ENCODE results near the gene TSPAN18.

Gene TSPAN18

GRCh38 chr11:44725757-44726282 lies 942 bp upstream of the TSPAN18 start:
- Histone ChIP-seq H3K18ac (ENCODE audit: low read length) (peak overlapping the region; percentile 68), H3K4me3 (ENCODE audit: low read length in 2 of 2) (peak overlapping the region in 1 of 2 donors; percentile 81), H4K91ac (ENCODE audit: low read depth, low read length, poor library complexity) (no peak overlapping the region), H2BK12ac (ENCODE audit: low read length) (peak overlapping the region; percentile 89), H3K9ac (ENCODE audit: low read depth, low read length, poor library complexity) (no peak overlapping the region), H4K8ac (ENCODE audit: low read depth, low read length) (no peak overlapping the region), H3K4me1 (ENCODE audit: control insufficient read depth in 2 of 2, insufficient read depth in 1 of 2, low read depth in 1 of 2, low read length in 2 of 2) (peaks cover 41 to 46% of the 10 kb centered on the region in 2 donors), H3K23ac (ENCODE audit: low read depth, low read length, poor library complexity) (no peak overlapping the region), H3K36me3 (replicated peaks in 1 of 2; ENCODE audit: control insufficient read depth in 2 of 2, insufficient read depth in 2 of 2, low read length in 2 of 2) (peaks cover 0 to under 1% of the 10 kb centered on the region in 2 donors), H3K14ac (ENCODE audit: low read length) (no peak overlapping the region), H2BK15ac (ENCODE audit: low read length) (peak overlapping the region; percentile 33), H3K27me3 (ENCODE audit: control insufficient read depth in 3 of 3, insufficient read depth in 3 of 3, low read depth in 1 of 3, low read length in 3 of 3) (no peaks in the 10 kb centered on the region), H3K4me2 (ENCODE audit: insufficient read depth, low read length, poor library complexity, severe bottlenecking) (peak overlapping the region; percentile 82), H2AK5ac (ENCODE audit: low read depth, low read length) (peak overlapping the region; percentile 1), H3K27ac (replicated peaks; ENCODE audit: low read length) (peak overlapping the region; percentile 98), H3K4ac (ENCODE audit: low read length) (no peak overlapping the region), H2BK120ac (ENCODE audit: low read depth, low read length) (no peak overlapping the region), H2AFZ (ENCODE audit: low read length) (peak overlapping the region; percentile 87), H3K9me3 (replicated peaks in 1 of 2; ENCODE audit: control insufficient read depth in 2 of 2, insufficient read depth in 1 of 2, low read depth in 1 of 2, low read length in 2 of 2) (no peaks in the 10 kb centered on the region), H2BK5ac (ENCODE audit: low read length) (peak overlapping the region; percentile 97), H3K79me1 (ENCODE audit: low read depth, low read length) (peaks cover 5% of the 10 kb centered on the region)
- no CpG with 5 or more reads among the region's 10 CpGs for WGBS, 2 donors (ENCODE audit: extremely low coverage in 2 of 2, insufficient read length in 2 of 2, insufficient replicate concordance in 1 of 2)
- DNase-seq (ENCODE audit: low spot score): no peak

GRCh38 chr11:44727114-44727372 lies 281 bp downstream of the TSPAN18 start:
- H2BK15ac ChIP-seq (ENCODE audit: low read length): peak overlapping the region; percentile 87
- peak overlapping the region; percentile 81 to 93 for H3K4me3 ChIP-seq (ENCODE audit: low read length in 2 of 2)
- H2AK5ac ChIP-seq (ENCODE audit: low read depth, low read length): peak overlapping the region; percentile 98
- H3K4ac ChIP-seq (ENCODE audit: low read length): peak overlapping the region; percentile 57
- H2BK12ac ChIP-seq (ENCODE audit: low read length): no peak overlapping the region
- peak overlapping the region; percentile 44 for H3K23ac ChIP-seq (ENCODE audit: low read depth, low read length, poor library complexity)
- H4K8ac ChIP-seq (ENCODE audit: low read depth, low read length): no peak overlapping the region
- peaks cover 7% of the 10 kb centered on the region for H3K79me1 ChIP-seq (ENCODE audit: low read depth, low read length)
- peaks cover 34 to 39% of the 10 kb centered on the region in 2 donors for H3K4me1 ChIP-seq (ENCODE audit: control insufficient read depth in 2 of 2, insufficient read depth in 1 of 2, low read depth in 1 of 2, low read length in 2 of 2)
- H2BK5ac ChIP-seq (ENCODE audit: low read length): peak overlapping the region; percentile 97
- H3K27ac ChIP-seq (replicated peaks; ENCODE audit: low read length): peak overlapping the region; percentile 72
- peak overlapping the region; percentile 85 for H3K14ac ChIP-seq (ENCODE audit: low read length)
- H3K9me3 ChIP-seq (replicated peaks in 1 of 2; ENCODE audit: control insufficient read depth in 2 of 2, insufficient read depth in 1 of 2, low read depth in 1 of 2, low read length in 2 of 2): no peaks in the 10 kb centered on the region
- H3K36me3 ChIP-seq (replicated peaks in 1 of 2; ENCODE audit: control insufficient read depth in 2 of 2, insufficient read depth in 2 of 2, low read length in 2 of 2): peaks cover 0 to 3% of the 10 kb centered on the region in 2 donors
- DNase-seq (ENCODE audit: low spot score): no peak
- no peaks in the 10 kb centered on the region for H3K27me3 ChIP-seq (ENCODE audit: control insufficient read depth in 3 of 3, insufficient read depth in 3 of 3, low read depth in 1 of 3, low read length in 3 of 3)
- peak overlapping the region; percentile 94 for H3K9ac ChIP-seq (ENCODE audit: low read depth, low read length, poor library complexity)
- H3K4me2 ChIP-seq (ENCODE audit: insufficient read depth, low read length, poor library complexity, severe bottlenecking): peak overlapping the region; percentile 62
- peak overlapping the region; percentile 46 for H4K91ac ChIP-seq (ENCODE audit: low read depth, low read length, poor library complexity)
- H2BK120ac ChIP-seq (ENCODE audit: low read depth, low read length): peak overlapping the region; percentile 90
- H3K18ac ChIP-seq (ENCODE audit: low read length): peak overlapping the region; percentile 99
- WGBS, 2 donors (ENCODE audit: extremely low coverage in 2 of 2, insufficient read length in 2 of 2, insufficient replicate concordance in 1 of 2): no CpG with 5 or more reads among the region's 45 CpGs
- H2AFZ ChIP-seq (ENCODE audit: low read length): peak overlapping the region; percentile 81

- H3K27ac ChIP-seq (replicated peaks; ENCODE audit: low read length): peak overlapping the region; percentile 72
- peak overlapping the region; percentile 81 for H2AFZ ChIP-seq (ENCODE audit: low read length)
- H3K9ac ChIP-seq (ENCODE audit: low read depth, low read length, poor library complexity): peak overlapping the region; percentile 94
- H4K91ac ChIP-seq (ENCODE audit: low read depth, low read length, poor library complexity): peak overlapping the region; percentile 46
- H2BK120ac ChIP-seq (ENCODE audit: low read depth, low read length): peak overlapping the region; percentile 90
- H3K4me1 ChIP-seq (ENCODE audit: control insufficient read depth in 2 of 2, insufficient read depth in 1 of 2, low read depth in 1 of 2, low read length in 2 of 2): peaks cover 33 to 39% of the 10 kb centered on the region in 2 donors
- H3K23ac ChIP-seq (ENCODE audit: low read depth, low read length, poor library complexity): peak overlapping the region; percentile 44
- DNase-seq (ENCODE audit: low spot score): peak; percentile 89
- peak overlapping the region; percentile 81 to 93 for H3K4me3 ChIP-seq (ENCODE audit: low read length in 2 of 2)
- peak overlapping the region; percentile 87 for H2BK15ac ChIP-seq (ENCODE audit: low read length)
- peaks cover 0 to 2% of the 10 kb centered on the region in 2 donors for H3K9me3 ChIP-seq (replicated peaks in 1 of 2; ENCODE audit: control insufficient read depth in 2 of 2, insufficient read depth in 1 of 2, low read depth in 1 of 2, low read length in 2 of 2)
- peak overlapping the region; percentile 97 for H2BK5ac ChIP-seq (ENCODE audit: low read length)
- no peak overlapping the region for H4K8ac ChIP-seq (ENCODE audit: low read depth, low read length)
- H3K4me2 ChIP-seq (ENCODE audit: insufficient read depth, low read length, poor library complexity, severe bottlenecking): peak overlapping the region; percentile 62
- H3K4ac ChIP-seq (ENCODE audit: low read length): peak overlapping the region; percentile 57
- peak overlapping the region; percentile 53 for H2BK12ac ChIP-seq (ENCODE audit: low read length)
- peak overlapping the region; percentile 99 for H3K18ac ChIP-seq (ENCODE audit: low read length)
- no CpG with 5 or more reads among the region's 70 CpGs for WGBS, 2 donors (ENCODE audit: extremely low coverage in 2 of 2, insufficient read length in 2 of 2, insufficient replicate concordance in 1 of 2)
- peaks cover 7% of the 10 kb centered on the region for H3K79me1 ChIP-seq (ENCODE audit: low read depth, low read length)
- H3K27me3 ChIP-seq (ENCODE audit: control insufficient read depth in 3 of 3, insufficient read depth in 3 of 3, low read depth in 1 of 3, low read length in 3 of 3): no peaks in the 10 kb centered on the region
- H2AK5ac ChIP-seq (ENCODE audit: low read depth, low read length): peak overlapping the region; percentile 98
- peaks cover 0 to 7% of the 10 kb centered on the region in 2 donors for H3K36me3 ChIP-seq (replicated peaks in 1 of 2; ENCODE audit: control insufficient read depth in 2 of 2, insufficient read depth in 2 of 2, low read length in 2 of 2)
- peak overlapping the region; percentile 85 for H3K14ac ChIP-seq (ENCODE audit: low read length)
Observed at GRCh38 chr11:44727373-44728287, 868 bp downstream of the TSPAN18 start.

- Histone ChIP-seq H3K27me3 (ENCODE audit: control insufficient read depth in 3 of 3, insufficient read depth in 3 of 3, low read depth in 1 of 3, low read length in 3 of 3) (no peaks in the 10 kb centered on the region), H2BK15ac (ENCODE audit: low read length) (peak overlapping the region; percentile 51), H3K9me3 (replicated peaks in 1 of 2; ENCODE audit: control insufficient read depth in 2 of 2, insufficient read depth in 1 of 2, low read depth in 1 of 2, low read length in 2 of 2) (peaks cover 0 to 6% of the 10 kb centered on the region in 2 donors), H4K8ac (ENCODE audit: low read depth, low read length) (no peak overlapping the region), H2BK5ac (ENCODE audit: low read length) (peak overlapping the region; percentile 97), H2AK5ac (ENCODE audit: low read depth, low read length) (peak overlapping the region; percentile 1), H3K18ac (ENCODE audit: low read length) (peak overlapping the region; percentile 22), H3K4ac (ENCODE audit: low read length) (no peak overlapping the region), H3K4me3 (ENCODE audit: low read length in 2 of 2) (peak overlapping the region; percentile 73 to 81), H2BK120ac (ENCODE audit: low read depth, low read length) (peak overlapping the region; percentile 62), H3K4me1 (ENCODE audit: control insufficient read depth in 2 of 2, insufficient read depth in 1 of 2, low read depth in 1 of 2, low read length in 2 of 2) (peaks cover 34 to 45% of the 10 kb centered on the region in 2 donors), H3K23ac (ENCODE audit: low read depth, low read length, poor library complexity) (no peak overlapping the region), H3K4me2 (ENCODE audit: insufficient read depth, low read length, poor library complexity, severe bottlenecking) (peak overlapping the region; percentile 60), H3K27ac (replicated peaks; ENCODE audit: low read length) (peak overlapping the region; percentile 65), H4K91ac (ENCODE audit: low read depth, low read length, poor library complexity) (no peak overlapping the region), H3K79me1 (ENCODE audit: low read depth, low read length) (peaks cover 7% of the 10 kb centered on the region), H2BK12ac (ENCODE audit: low read length) (no peak overlapping the region), H2AFZ (ENCODE audit: low read length) (peak overlapping the region; percentile 81), H3K14ac (ENCODE audit: low read length) (no peak overlapping the region), H3K36me3 (replicated peaks in 1 of 2; ENCODE audit: control insufficient read depth in 2 of 2, insufficient read depth in 2 of 2, low read length in 2 of 2) (peaks cover 0 to 12% of the 10 kb centered on the region in 2 donors), H3K9ac (ENCODE audit: low read depth, low read length, poor library complexity) (no peak overlapping the region)
- peak; percentile 57 for DNase-seq (ENCODE audit: low spot score)
- WGBS, 2 donors (ENCODE audit: extremely low coverage in 2 of 2, insufficient read length in 2 of 2, insufficient replicate concordance in 1 of 2): no CpG with 5 or more reads among the region's 6 CpGs
Observed at GRCh38 chr11:44728491-44728910, 1.7 kb downstream of the TSPAN18 start.
